Measurements from ENCODE around the gene TOX2.

Gene TOX2

DNA sequence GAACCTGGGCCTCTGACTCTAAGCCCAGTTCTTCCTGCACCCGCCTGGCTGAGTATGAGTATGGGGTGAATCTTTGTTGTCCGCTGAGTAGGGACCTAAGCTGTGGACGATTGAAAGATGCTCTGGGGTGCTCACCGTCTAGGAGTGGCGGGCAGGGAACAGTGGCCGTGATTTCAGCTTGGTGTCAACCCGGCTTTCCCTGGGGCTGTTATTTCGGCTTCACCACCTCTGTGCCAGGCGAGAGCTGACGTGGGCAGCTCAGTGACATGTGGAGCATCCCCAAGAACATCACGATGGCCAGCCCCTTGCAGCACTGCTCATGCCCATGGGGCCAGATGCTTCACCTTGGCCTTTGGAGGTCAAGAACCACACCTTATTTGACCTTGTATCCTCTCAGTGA is 102.6 kb downstream of the TOX2 start:
- DNase-seq (ENCODE audit: insufficient read length, low spot score) (no peak), FAIRE-seq (no peak)
- TF ChIP-seq PAX5 (IDR thresholded peaks at IDR 0.05; ENCODE audit: insufficient read depth, low read length, severe bottlenecking) (no peak), TAF1 (IDR thresholded peaks at IDR 0.05; ENCODE audit: low read depth, low read length) (no peak), POU2F2 (IDR thresholded peaks at IDR 0.05; ENCODE audit: low read depth, low read length) (no peak), SPI1 (IDR thresholded peaks at IDR 0.05; ENCODE audit: low read depth, low read length) (no peak), POLR2AphosphoS5 (IDR thresholded peaks at IDR 0.05; ENCODE audit: low read depth, low read length) (no peak), POLR2A (IDR thresholded peaks at IDR 0.05; ENCODE audit: low read depth, low read length) (no peak)

DNA sequence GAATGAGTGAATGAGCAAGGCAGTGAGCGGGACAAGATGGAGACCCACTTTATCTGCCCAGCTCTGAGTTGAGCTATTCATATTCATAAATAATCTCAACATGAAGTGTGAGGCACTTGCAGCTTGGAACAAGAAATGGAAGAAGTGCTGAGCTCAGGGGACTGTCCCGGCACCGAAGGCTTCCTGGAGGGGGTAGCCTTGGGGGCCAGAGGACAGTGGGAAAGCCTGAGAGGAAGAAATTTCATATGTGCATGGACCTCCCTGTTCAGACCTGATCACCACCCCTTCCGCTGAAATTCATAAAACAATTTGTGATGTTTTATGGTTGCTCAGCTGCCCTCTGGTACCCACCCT is 103.2 kb downstream of the TOX2 start:
- TF ChIP-seq TAF1 (IDR thresholded peaks at IDR 0.05; ENCODE audit: low read depth, low read length) (no peak), POLR2A (IDR thresholded peaks at IDR 0.05; ENCODE audit: low read depth, low read length) (no peak), SPI1 (IDR thresholded peaks at IDR 0.05; ENCODE audit: low read depth, low read length) (no peak)
- FAIRE-seq (no peak), DNase-seq (ENCODE audit: insufficient read length, low spot score) (no peak)

DNA sequence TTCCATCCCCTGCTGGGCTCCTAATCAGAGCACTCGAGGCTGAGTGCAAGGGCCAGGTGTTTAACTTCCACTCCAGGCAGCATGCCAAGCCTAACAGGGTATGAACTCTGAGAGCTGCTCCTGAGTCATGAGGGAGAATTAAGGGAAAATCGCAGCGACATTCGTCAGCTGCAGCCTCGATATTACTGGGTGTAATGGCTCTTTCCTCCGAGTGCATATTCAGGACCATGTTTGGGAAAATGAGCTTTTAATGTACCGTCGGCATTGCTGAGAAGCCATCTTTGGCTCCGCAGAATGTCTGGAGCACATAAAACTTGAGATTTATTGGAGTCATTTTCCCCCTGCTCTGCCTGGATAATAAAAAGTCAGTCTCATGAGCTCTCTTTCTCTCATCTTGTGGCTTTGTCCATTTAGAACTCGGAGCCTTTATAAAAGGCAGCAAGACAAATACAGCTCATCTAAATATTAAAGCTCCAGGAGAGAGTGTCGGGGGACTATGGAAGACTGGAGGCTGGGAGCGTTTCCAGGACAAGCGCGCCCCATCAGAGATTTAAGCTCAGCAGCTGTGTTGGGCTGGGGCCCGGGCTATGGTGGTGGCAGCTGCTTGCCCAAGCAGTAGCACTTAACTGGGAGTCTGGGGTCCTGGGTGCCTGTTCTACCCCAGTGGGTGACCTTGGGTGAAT is 103.7 kb downstream of the TOX2 start:
- DNase-seq (ENCODE audit: insufficient read length, low spot score) (no peak), FAIRE-seq (no peak)
- no peak for TF ChIP-seq TAF1 (IDR thresholded peaks at IDR 0.05; ENCODE audit: low read depth, low read length)
- no peak for TF ChIP-seq PAX5 (IDR thresholded peaks at IDR 0.05; ENCODE audit: insufficient read depth, low read length, severe bottlenecking)
- TF ChIP-seq POLR2A (IDR thresholded peaks at IDR 0.05; ENCODE audit: low read depth, low read length) = no peak
- no peak for TF ChIP-seq POLR2AphosphoS5 (IDR thresholded peaks at IDR 0.05; ENCODE audit: low read depth, low read length)
- TF ChIP-seq POU2F2 (IDR thresholded peaks at IDR 0.05; ENCODE audit: low read depth, low read length) = no peak
- TF ChIP-seq SPI1 (IDR thresholded peaks at IDR 0.05; ENCODE audit: low read depth, low read length) = no peak

DNA sequence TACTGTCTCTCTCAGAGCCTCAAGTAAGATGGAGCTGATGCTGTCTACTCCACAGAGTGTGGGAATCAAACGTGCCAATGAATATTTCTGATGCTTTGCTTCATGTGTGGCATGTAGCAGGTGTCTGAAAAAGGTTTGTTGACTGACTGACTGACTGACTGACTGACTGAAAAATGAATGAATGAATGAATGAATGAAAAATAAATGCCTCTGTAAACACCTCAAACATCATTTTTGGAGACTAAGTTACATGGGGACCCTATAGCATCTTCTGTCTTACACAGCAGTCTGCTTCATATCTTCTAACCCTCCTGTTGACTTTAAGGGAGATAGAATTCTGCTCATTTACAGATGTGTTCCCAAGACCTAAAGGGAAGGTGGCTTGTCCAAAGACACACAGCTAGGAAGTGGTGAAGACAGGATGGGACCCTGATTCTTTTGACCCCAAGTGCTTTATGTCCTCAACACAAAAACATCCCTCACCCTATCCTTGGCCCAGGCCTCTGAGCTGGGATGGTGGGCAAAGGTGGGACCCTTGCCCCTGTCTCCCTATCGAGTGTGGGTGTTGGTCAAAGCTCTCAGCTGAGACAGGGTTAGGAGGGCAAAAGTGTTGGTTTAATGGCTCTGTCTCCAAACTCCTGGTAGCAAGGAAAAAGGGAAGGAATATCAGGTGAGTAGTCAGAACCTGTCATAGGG is 104.4 kb downstream of the TOX2 start:
- DNase-seq (ENCODE audit: insufficient read length, low spot score) = no peak
- TF ChIP-seq SPI1 (IDR thresholded peaks at IDR 0.05; ENCODE audit: low read depth, low read length) (no peak), POU2F2 (IDR thresholded peaks at IDR 0.05; ENCODE audit: low read depth, low read length) (no peak), TAF1 (IDR thresholded peaks at IDR 0.05; ENCODE audit: low read depth, low read length) (no peak), POLR2A (IDR thresholded peaks at IDR 0.05; ENCODE audit: low read depth, low read length) (no peak), PAX5 (IDR thresholded peaks at IDR 0.05; ENCODE audit: insufficient read depth, low read length, severe bottlenecking) (no peak), POLR2AphosphoS5 (IDR thresholded peaks at IDR 0.05; ENCODE audit: low read depth, low read length) (no peak)
- FAIRE-seq = peak; percentile 23

DNA sequence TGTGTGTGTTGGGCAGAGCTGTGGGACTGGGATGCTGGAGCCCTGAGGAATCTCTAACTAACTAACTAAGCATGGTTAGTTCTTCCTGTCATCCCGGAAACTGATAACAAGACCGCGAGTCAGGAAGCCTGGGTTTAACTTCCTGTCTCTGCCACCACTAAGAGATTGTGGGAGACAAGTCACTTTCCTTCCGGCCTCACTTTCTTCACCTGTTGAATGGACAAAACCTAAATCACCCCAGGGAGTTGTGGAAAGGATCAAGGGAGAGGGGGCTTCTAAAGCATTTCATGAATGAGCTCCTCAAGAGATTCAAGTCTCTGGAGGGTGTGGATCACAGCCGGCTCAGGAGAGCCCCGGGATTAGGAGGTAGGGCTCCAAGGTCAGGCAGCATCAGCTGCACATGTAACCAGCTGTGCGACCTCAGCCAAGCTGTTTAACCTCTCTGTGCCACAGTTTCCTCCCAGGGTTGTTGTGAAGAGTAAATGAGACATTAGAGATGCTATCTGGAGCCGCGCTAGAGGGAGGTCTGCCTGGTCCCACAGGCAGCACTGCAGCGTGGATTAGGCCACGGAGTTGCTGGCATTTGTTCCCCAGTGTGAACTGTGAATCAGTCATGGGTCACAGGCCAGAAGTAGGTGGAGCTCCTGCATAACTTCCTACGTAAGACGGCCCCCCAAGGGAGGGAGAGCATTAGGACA is 105.1 kb downstream of the TOX2 start:
- DNase-seq (ENCODE audit: insufficient read length, low spot score) (no peak), FAIRE-seq (peak; percentile 16)
- TF ChIP-seq PAX5 (IDR thresholded peaks at IDR 0.05; ENCODE audit: insufficient read depth, low read length, severe bottlenecking) (no peak), SPI1 (IDR thresholded peaks at IDR 0.05; ENCODE audit: low read depth, low read length) (no peak), POU2F2 (IDR thresholded peaks at IDR 0.05; ENCODE audit: low read depth, low read length) (no peak), POLR2AphosphoS5 (IDR thresholded peaks at IDR 0.05; ENCODE audit: low read depth, low read length) (no peak), TAF1 (IDR thresholded peaks at IDR 0.05; ENCODE audit: low read depth, low read length) (no peak), POLR2A (IDR thresholded peaks at IDR 0.05; ENCODE audit: low read depth, low read length) (no peak)

DNA sequence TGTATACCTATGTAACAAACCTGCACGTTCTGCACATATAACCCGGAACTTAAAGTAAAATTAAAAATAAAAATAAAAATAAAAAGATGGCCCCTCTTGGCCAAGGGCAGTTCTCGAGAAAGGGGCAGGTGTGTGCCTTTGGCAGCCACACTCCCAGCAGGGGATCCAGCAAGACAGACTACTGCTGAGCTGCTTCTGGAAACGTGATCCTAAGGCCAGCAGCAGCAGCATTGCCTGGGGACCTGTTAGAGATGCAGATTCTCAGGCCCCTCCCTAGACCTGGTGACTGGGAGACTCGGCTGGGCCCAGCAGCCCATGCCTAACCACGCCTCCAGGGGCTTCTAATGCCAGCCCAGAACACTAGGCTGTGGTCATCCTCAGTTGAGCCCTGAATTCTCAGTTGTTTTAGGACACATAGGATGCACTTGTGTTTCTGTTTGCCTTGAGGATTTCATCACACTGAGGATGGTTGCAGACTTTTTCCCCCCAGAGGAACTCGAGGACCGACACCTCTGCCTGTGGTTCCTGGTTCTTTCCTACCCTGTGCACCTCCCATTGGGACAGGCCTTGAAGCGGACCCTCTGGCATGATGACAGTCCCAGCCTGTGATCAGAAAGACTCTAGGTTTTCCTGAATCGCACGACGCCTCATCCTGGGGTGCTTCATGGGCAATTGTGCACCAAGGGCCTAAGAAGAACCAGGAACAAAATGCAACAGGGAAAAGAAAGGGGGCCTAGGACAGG is 105.9 kb downstream of the TOX2 start:
- TF ChIP-seq SPI1 (IDR thresholded peaks at IDR 0.05; ENCODE audit: low read depth, low read length) (no peak), PAX5 (IDR thresholded peaks at IDR 0.05; ENCODE audit: insufficient read depth, low read length, severe bottlenecking) (no peak), POU2F2 (IDR thresholded peaks at IDR 0.05; ENCODE audit: low read depth, low read length) (no peak), POLR2AphosphoS5 (IDR thresholded peaks at IDR 0.05; ENCODE audit: low read depth, low read length) (no peak), TAF1 (IDR thresholded peaks at IDR 0.05; ENCODE audit: low read depth, low read length) (no peak), POLR2A (IDR thresholded peaks at IDR 0.05; ENCODE audit: low read depth, low read length) (no peak)
- DNase-seq (ENCODE audit: insufficient read length, low spot score) (no peak), FAIRE-seq (no peak)

DNA sequence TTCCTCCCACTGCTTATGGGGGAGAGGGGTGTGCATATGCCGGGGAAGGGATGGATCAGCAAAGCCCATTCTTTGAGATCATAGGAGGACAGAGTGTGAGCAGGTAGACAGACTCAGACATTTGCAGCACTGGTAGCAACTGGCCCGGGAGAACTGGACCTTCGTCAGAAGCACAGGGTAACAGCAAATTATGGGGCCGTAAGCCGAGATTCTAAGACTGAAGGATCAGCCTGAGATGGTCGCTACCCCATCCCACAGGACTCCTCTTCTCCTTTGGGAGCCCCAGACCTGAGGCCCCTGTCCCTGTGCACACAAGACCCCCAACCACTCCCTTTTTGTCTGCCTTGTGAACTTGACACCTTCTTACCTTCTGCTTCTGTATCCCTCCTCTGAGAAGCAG is 106.5 kb downstream of the TOX2 start:
- DNase-seq (ENCODE audit: insufficient read length, low spot score) = no peak

DNA sequence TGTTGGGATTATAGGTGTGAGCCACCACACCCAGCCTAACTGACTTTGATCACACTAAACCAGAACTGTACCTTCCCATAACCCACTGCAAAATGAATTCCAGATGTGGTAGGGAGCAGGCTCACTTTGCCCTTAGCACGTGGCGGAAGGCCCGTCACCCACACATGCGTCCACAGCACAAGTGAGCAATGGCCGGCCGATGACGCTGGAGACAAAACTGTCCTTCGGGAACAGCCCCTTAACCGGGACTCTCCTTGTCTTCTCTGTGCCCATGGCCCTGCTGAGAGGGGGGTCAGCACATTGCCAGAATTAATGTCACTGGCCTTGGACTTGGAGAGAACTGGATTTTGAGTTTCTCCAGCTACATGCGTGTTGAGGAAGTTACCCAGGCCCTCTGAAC is 107.2 kb downstream of the TOX2 start:
- DNase-seq (ENCODE audit: insufficient read length, low spot score) = no peak
- no peak for TF ChIP-seq SPI1 (IDR thresholded peaks at IDR 0.05; ENCODE audit: low read depth, low read length)
- no peak for TF ChIP-seq POLR2AphosphoS5 (IDR thresholded peaks at IDR 0.05; ENCODE audit: low read depth, low read length)
- no peak for TF ChIP-seq POLR2A (IDR thresholded peaks at IDR 0.05; ENCODE audit: low read depth, low read length)
- TF ChIP-seq PAX5 (IDR thresholded peaks at IDR 0.05; ENCODE audit: insufficient read depth, low read length, severe bottlenecking) = no peak
- TF ChIP-seq POU2F2 (IDR thresholded peaks at IDR 0.05; ENCODE audit: low read depth, low read length) = no peak
- TF ChIP-seq TAF1 (IDR thresholded peaks at IDR 0.05; ENCODE audit: low read depth, low read length) = no peak
- no peak for FAIRE-seq

More for the DNA sequence above, 106.5 kb downstream of the TOX2 start:
- FAIRE-seq = no peak
- no peak for TF ChIP-seq PAX5 (IDR thresholded peaks at IDR 0.05; ENCODE audit: insufficient read depth, low read length, severe bottlenecking)
- TF ChIP-seq POU2F2 (IDR thresholded peaks at IDR 0.05; ENCODE audit: low read depth, low read length) = no peak
- TF ChIP-seq POLR2A (IDR thresholded peaks at IDR 0.05; ENCODE audit: low read depth, low read length) = no peak
- no peak for TF ChIP-seq POLR2AphosphoS5 (IDR thresholded peaks at IDR 0.05; ENCODE audit: low read depth, low read length)
- TF ChIP-seq SPI1 (IDR thresholded peaks at IDR 0.05; ENCODE audit: low read depth, low read length) = no peak
- TF ChIP-seq TAF1 (IDR thresholded peaks at IDR 0.05; ENCODE audit: low read depth, low read length) = no peak

DNA sequence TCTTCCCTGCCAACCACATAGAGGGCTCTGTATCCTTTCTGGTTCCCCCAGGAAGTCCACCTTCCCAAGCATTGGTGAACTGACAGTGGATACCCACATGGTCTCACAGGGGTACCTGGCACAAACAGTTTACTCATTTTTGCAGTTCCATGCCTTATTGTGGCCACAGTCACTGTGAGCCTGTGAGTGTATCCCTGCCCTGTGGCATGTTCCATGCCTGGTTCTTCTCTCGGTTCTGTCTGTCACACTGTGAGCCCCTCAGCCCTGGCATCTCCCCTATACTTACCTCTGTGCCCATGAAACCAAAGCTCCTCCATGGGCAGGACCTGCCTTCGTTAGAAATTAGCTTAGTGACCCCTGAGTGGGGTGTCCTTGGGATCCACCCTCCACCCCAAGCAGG is 107.8 kb downstream of the TOX2 start:
- TF ChIP-seq TAF1 (IDR thresholded peaks at IDR 0.05; ENCODE audit: low read depth, low read length) (no peak), POLR2A (IDR thresholded peaks at IDR 0.05; ENCODE audit: low read depth, low read length) (no peak)
- DNase-seq (ENCODE audit: insufficient read length, low spot score) (no peak), FAIRE-seq (no peak)

All from GM12891 (cell line).